H1 (cell line): ENCODE measurements around the gene RPS18. TPM values are rescaled to one million over a fixed set of nuclear protein-coding genes. Genes with fewer than 3 reads are reported as not detected.

Source experiments
- POLR2AphosphoS5 ChIP-seq: IDR thresholded peaks from 2 replicates; pipeline ENCODE4 v1.6.1; 2011; ENCODE audit warnings: low read depth, low read length
- polyA plus RNA-seq, 7 experiments: library from polyadenylated mRNA; depleted of rRNA in 3 of 7; stranded (reverse) in 5 of 7; unstranded in 2 of 7; fragments of >200 nt in 5 of 7; fragments of 200-250 nt in 2 of 7; gene quantifications; 1 replicate in 5 of 7; 2 replicates in 1 of 7; 4 replicates in 1 of 7; pipeline versions ENCODE4 v1.2.1 to v1.2.3, GENCODE V29; 2011 to 2013; ENCODE audit warnings: missing spikeins in 2 of 7, mixed read lengths in 2 of 7
- total RNA-seq: library from RNA; stranded (reverse); fragmentation: NEBNext Ultra II Directional; extraction: Animal tissue kit (Norgen Biotek cat#: 25700); gene quantifications from 2 replicates; pipeline ENCODE4 v1.2.1, GENCODE V29; 2021

RPS18 gene
- total and polyA plus RNA-seq, 2 of the 8 experiments (the other 6 are each of a cell fraction or from before 2014, with no cell fraction given), result 2,796 to 7,099 TPM

DNA sequence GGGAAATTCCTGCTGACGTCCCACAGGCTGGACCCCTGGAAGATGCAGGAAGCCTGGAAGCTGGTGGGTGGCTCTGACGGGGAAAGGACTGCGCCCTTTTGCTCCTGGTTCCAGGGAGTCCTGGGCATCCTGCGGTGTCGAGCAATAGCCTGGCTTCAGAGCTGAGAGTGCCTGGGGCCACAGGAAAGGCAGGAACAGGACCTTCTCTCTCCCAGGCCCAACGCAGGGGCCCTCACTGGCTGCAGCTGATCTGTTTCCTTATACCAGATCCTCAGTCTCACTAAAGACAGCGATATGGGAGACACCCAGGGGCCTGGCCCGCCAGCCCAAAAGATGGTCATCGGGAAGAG lies 6.5 kb downstream of the RPS18 start (continued):
- TF ChIP-seq POLR2AphosphoS5, result no peak
- TF ChIP-seq, all 59 proteins: peak for 0
